Measurements from ENCODE around the gene RPSA. TPM values are rescaled to one million over a fixed set of nuclear protein-coding genes. Genes with fewer than 3 reads are reported as not detected.

Gene RPSA
- total and polyA plus RNA-seq, 2 experiments from 2014 or later, result 1,591 to 1,827 TPM

- Histone ChIP-seq H3K79me2 (replicated peaks; ENCODE audit: insufficient read depth) (peaks cover 25% of the 10 kb centered on the region), H3K27me3 (ENCODE audit: insufficient read depth) (no peaks in the 10 kb centered on the region), H4K20me1 (replicated peaks; ENCODE audit: insufficient read depth) (peaks cover 20% of the 10 kb centered on the region), H3K36me3 (ENCODE audit: insufficient read depth) (no peaks in the 10 kb centered on the region), H2AFZ (no peak overlapping the region), H3K4me1 (ENCODE audit: insufficient read depth) (peaks cover 31% of the 10 kb centered on the region), H3F3A (replicated peaks; ENCODE audit: low read depth) (no peaks in the 10 kb centered on the region), H3K27ac (ENCODE audit: low read depth) (no peak overlapping the region), H3K4me3 (no peak overlapping the region), H3K9me2 (ENCODE audit: insufficient read depth) (no peaks in the 10 kb centered on the region), H3K4me2 (no peak overlapping the region)
- TF ChIP-seq CREB1 (CRISPR knock-in tag; IDR thresholded peaks at IDR 0.05; ENCODE audit: low read depth) (no peak), ZNF114 (CRISPR knock-in tag; IDR thresholded peaks at IDR 0.05) (no peak), POLR2AphosphoS5 (IDR thresholded peaks at IDR 0.05; ENCODE audit: low read depth) (no peak), EZH2 (IDR thresholded peaks at IDR 0.05; ENCODE audit: low read depth, unreplicated experiment) (no peak), ETS1 (IDR thresholded peaks at IDR 0.05) (no peak), ZNF462 (CRISPR knock-in tag; IDR thresholded peaks at IDR 0.05) (no peak), EZH2phosphoT487 (IDR thresholded peaks at IDR 0.05; ENCODE audit: unreplicated experiment) (no peak), ZNF331 (CRISPR knock-in tag; IDR thresholded peaks at IDR 0.05; ENCODE audit: low read depth) (no peak), NANOG (IDR thresholded peaks at IDR 0.05; ENCODE audit: borderline replicate concordance) (no peak), CTCF (conservative IDR thresholded peaks at IDR 0.05; ENCODE audit: low read depth in 2 of 2) (no peak), REST (IDR thresholded peaks at IDR 0.05; ENCODE audit: unreplicated experiment) (no peak), STAT1 (IDR thresholded peaks at IDR 0.05; ENCODE audit: unreplicated experiment) (no peak), JUNB (IDR thresholded peaks at IDR 0.05; ENCODE audit: unreplicated experiment) (no peak)
- H3K9me3 Mint-ChIP-seq, result no peaks in the 10 kb centered on the region; the same call in 2 of the 3 replicates
- ATAC-seq (no peak), DNase-seq (ENCODE audit: low spot score) (no peak)
- H3K4me1 Mint-ChIP-seq, result peaks cover 39% of the 10 kb centered on the region
- peaks cover 8% of the 10 kb centered on the region for H3K27me3 Mint-ChIP-seq (ENCODE audit: insufficient read depth, low read depth, poor library complexity)
- peak overlapping the region; percentile 42; the same call in 2 of the 3 replicates for H3K4me3 Mint-ChIP-seq
- H3K36me3 Mint-ChIP-seq (ENCODE audit: low read depth), result peaks cover 4% of the 10 kb centered on the region; the same call in 2 of the 3 replicates
- H3K27ac Mint-ChIP-seq, result no peak overlapping the region
Measured at GRCh38 chr3:39381432-39381831, 25.1 kb upstream of the RPSA start.
